Vagina (tissue), 2 donors: ENCODE measurements around the gene LTF.

Experiments used
- CTCF ChIP-seq, 3 experiments: fragments of 450-650 bp in 2 of 3; fragments of 200-600 bp in 1 of 3; sonication (generic) in 1 of 3; IDR thresholded peaks; one replicate each; pipeline ENCODE4 v1.5.1; 2017 to 2019; ENCODE audit warnings: antibody characterized with exemption in 3 of 3, mild to moderate bottlenecking in 2 of 3, moderate library complexity in 2 of 3
- POLR2A ChIP-seq, 2 donors: fragments of 450-650 bp; IDR thresholded peaks; one replicate each; pipeline ENCODE4 v1.6.1; 2017; ENCODE audit warnings: antibody characterized with exemption in 2 of 2, mild to moderate bottlenecking in 2 of 2, moderate library complexity in 2 of 2

DNA sequence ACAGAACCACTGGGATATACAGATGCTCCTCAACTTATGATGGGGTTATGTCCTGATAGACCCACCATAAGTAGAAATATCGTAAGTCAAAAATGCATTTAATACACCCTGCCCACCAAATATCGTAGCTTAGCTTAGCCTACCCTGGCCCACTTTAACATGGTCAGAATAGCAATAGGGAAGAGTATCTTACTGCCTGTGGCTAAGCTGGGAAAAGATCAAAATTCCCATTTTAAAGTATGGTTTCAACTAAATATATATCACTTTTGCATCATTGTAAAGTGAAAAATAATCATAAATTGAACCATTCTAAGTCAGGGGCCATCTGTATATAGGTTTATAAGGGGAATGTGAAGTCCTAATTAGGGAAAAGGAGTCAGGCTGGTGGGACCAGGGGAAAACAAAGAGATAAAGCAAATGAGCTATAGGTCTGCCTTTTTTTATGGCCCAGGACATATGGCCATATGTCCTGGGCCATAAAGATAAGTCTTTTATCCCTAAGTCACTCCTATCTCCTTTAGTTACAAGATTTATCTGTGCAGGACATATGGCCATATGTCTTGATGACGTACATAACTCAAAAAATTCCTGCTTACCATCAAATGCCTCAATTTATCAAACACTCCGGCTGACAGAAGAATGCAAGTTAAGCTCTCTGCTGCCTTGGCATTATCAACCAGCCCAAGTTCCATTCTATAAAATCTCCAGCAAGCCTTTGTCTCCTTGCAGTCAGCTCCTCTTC lies 44.3 kb upstream of the LTF start:
- TF ChIP-seq CTCF (IDR thresholded peaks at IDR 0.05) = no peak
- TF ChIP-seq POLR2A (IDR thresholded peaks at IDR 0.05) = no peak
